Prostate gland (tissue), 2 donors: ENCODE data around the gene TGFB1. TPM values are rescaled to one million over a fixed set of nuclear protein-coding genes. Genes with fewer than 3 reads are reported as not detected.

Source experiments
- DNase-seq: peaks from one replicate; pipeline ENCODE4 v3.0.0-alpha.2; 2019; ENCODE audit warnings: low spot score
- H3K27ac ChIP-seq, 2 donors: fragments of 200-600 bp; sonication (generic); 2 replicates each; pipeline ENCODE4 v1.5.1; 2017 to 2019
- H3K27me3 ChIP-seq: fragments of 200-600 bp; sonication (generic); replicated peaks from 2 replicates; pipeline ENCODE4 v1.5.1; 2019; ENCODE audit not compliant: insufficient read depth
- H3K36me3 ChIP-seq, 2 donors: fragments of 200-600 bp; sonication (generic); 1 replicate in 1 of 2; 2 replicates in 1 of 2; pipeline versions ENCODE4 v1.5.1 to v1.8.1; 2017 to 2019
- H3K4me1 ChIP-seq: fragments of 200-600 bp; sonication (generic); replicated peaks from 2 replicates; pipeline ENCODE4 v1.5.1; 2019
- H3K4me3 ChIP-seq, 2 donors: fragments of 200-600 bp; sonication (generic); 2 replicates each; pipeline ENCODE4 v1.5.1; 2017 to 2019
- H3K9me3 ChIP-seq: fragments of 200-600 bp; sonication (generic); 2 replicates; pipeline ENCODE4 v1.5.1; 2017
- POLR2A ChIP-seq: fragments of 450-650 bp; IDR thresholded peaks from one replicate; pipeline ENCODE4 v1.6.1; 2016; ENCODE audit warnings: antibody characterized with exemption, mild to moderate bottlenecking
- POLR2AphosphoS5 ChIP-seq: sonication (generic); formaldehyde crosslinking; IDR thresholded peaks from one replicate; pipeline ENCODE4 v1.6.1; 2017; ENCODE audit warnings: antibody characterized with exemption
- WGBS: methylation state at CpG from one replicate; pipeline ENCODE4 v1.1.5; 2018; 5-methylcytosine and 5-hydroxymethylcytosine counted together
- intact Hi-C: fragments of 100-400 bp; cut with DNase I; formaldehyde crosslinking; loops from one replicate; pipeline ENCODE4 v1.14.2; 2022
- total RNA-seq, 2 donors: library from RNA; depleted of rRNA; stranded (reverse); fragments of >200 nt; gene quantifications; one replicate each; pipeline ENCODE4 v1.1.0, GENCODE V29; 2016
- TF ChIP-seq, protein P1 (sequence below), 4 experiments: fragments of 200-600 bp in 2 of 4; fragments of 450-650 bp in 2 of 4; sonication (generic) in 2 of 4; IDR thresholded peaks; 1 replicate in 3 of 4; 2 replicates in 1 of 4; pipeline ENCODE4 v1.5.1; 2016 to 2019; ENCODE audit warnings: antibody characterized with exemption in 4 of 4, mild to moderate bottlenecking in 2 of 4, moderate library complexity in 2 of 4

The TGFB1 gene
- total RNA-seq, 2 donors from 2014 or later, result 9.7 to 32.4 TPM

DNA sequence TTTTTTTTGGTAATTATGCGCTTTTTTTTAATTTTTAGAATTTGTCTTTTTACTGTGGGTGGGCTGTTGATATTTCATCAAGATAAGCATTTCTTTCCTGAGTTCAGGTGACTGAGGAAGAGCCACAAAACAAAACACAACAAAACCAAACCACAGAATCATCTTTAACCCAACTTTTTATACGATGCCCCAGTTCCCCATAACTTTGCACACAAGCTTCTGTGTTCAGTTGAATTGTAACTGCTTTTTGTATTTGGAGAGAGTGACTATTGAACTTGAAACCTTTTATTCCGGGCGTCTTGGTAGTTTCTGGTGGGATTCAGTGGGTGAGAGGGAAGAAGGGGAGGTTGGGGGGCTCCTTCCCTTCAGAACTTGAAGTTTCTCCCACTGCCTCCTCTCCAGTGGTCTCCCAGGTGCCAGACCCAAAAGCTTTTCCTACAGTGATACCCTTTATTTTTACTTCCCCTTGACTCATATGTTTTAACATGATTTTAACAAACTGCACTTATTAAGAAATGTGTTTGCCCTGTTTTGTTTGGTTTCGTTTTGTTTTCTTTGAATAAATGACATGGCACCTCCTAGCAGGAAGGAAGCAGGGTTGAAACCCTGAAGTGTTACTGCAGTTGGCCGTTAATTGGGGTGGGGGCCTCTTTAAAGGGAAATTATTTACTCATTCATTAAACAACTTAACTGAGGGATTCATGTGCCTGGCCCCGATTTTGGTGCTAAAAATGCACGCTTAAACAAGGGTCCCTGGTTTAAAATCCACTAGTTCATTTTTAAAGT is 46.4 kb downstream of the TGFB1 start:
- WGBS, result 56% methylated on average over 8 of the region's 8 CpGs
- no peaks in the 10 kb centered on the region for H3K27me3 ChIP-seq
- peak overlapping the region in 1 of 2 donors; percentile 96 for H3K27ac ChIP-seq
- H3K4me3 ChIP-seq, result no peak overlapping the region
- no peaks in the 10 kb centered on the region for H3K9me3 ChIP-seq
- intact Hi-C loops, result loop anchor here (5.0 kb wide), 1 partner anchor 90 kb away; the partner anchor contains the start of gene AXL
- peaks cover 14% of the 10 kb centered on the region for H3K4me1 ChIP-seq
- H3K36me3 ChIP-seq, result peaks cover 19 to 23% of the 10 kb centered on the region in 2 donors
- no peak for DNase-seq
- TF ChIP-seq POLR2A (no peak), POLR2AphosphoS5 (no peak)
- TF ChIP-seq, protein P1, sequence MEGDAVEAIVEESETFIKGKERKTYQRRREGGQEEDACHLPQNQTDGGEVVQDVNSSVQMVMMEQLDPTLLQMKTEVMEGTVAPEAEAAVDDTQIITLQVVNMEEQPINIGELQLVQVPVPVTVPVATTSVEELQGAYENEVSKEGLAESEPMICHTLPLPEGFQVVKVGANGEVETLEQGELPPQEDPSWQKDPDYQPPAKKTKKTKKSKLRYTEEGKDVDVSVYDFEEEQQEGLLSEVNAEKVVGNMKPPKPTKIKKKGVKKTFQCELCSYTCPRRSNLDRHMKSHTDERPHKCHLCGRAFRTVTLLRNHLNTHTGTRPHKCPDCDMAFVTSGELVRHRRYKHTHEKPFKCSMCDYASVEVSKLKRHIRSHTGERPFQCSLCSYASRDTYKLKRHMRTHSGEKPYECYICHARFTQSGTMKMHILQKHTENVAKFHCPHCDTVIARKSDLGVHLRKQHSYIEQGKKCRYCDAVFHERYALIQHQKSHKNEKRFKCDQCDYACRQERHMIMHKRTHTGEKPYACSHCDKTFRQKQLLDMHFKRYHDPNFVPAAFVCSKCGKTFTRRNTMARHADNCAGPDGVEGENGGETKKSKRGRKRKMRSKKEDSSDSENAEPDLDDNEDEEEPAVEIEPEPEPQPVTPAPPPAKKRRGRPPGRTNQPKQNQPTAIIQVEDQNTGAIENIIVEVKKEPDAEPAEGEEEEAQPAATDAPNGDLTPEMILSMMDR (IDR thresholded peaks at IDR 0.05), result no peak

DNA sequence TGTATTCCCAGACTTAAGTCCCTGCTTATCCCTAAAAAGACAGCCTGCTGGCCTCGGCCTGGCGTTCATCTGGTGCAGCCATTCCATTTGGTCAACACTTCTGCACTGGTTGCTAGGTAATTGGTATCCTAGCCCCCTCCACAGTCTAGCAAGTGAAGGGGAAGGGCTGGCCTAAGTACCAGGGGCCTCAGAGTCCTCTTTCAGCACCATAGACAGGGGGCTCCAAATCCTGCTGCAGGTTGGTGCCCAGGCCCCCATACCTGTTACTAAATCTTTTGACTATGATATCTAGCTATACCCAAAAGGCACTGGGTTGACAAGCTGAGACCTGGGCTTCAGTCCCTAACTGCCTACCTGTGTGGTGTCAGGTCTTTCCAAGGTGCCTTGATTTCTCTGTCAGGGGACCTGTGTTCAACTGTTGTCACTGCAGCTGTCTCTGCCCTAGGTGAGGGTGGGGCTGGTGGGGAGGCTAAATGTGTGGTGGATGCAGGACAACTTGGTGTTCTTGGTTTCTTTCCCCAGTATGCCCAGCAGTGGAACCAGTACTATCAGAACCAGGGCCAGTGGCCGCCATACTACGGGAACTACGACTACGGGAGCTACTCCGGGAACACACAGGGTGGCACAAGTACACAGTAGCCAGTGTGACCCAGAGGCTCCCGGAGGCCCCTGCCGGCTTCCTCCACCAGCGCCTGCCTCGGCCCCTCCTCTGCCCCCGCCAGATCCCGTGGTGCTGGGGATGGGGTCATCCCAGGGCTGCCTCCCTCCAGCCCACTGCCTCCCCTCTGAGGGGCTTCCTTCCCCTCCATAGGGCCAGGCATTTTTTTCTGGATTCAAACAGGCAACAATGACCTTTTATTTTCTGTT is 47.6 kb downstream of the TGFB1 start:
- 74% methylated on average over 13 of the region's 13 CpGs for WGBS
- no peak for DNase-seq
- Histone ChIP-seq H3K9me3 (no peaks in the 10 kb centered on the region), H3K27me3 (no peaks in the 10 kb centered on the region), H3K27ac (no peak overlapping the region), H3K36me3 (peaks cover 19 to 23% of the 10 kb centered on the region in 2 donors), H3K4me1 (peaks cover 12% of the 10 kb centered on the region), H3K4me3 (no peak overlapping the region)
- TF ChIP-seq POLR2AphosphoS5 (no peak), POLR2A (no peak)
- TF ChIP-seq, protein P1 (IDR thresholded peaks at IDR 0.05), result no peak
- intact Hi-C loops, result loop anchor here (5.0 kb wide), 1 partner anchor 89 kb away; the partner anchor contains the start of gene AXL

DNA sequence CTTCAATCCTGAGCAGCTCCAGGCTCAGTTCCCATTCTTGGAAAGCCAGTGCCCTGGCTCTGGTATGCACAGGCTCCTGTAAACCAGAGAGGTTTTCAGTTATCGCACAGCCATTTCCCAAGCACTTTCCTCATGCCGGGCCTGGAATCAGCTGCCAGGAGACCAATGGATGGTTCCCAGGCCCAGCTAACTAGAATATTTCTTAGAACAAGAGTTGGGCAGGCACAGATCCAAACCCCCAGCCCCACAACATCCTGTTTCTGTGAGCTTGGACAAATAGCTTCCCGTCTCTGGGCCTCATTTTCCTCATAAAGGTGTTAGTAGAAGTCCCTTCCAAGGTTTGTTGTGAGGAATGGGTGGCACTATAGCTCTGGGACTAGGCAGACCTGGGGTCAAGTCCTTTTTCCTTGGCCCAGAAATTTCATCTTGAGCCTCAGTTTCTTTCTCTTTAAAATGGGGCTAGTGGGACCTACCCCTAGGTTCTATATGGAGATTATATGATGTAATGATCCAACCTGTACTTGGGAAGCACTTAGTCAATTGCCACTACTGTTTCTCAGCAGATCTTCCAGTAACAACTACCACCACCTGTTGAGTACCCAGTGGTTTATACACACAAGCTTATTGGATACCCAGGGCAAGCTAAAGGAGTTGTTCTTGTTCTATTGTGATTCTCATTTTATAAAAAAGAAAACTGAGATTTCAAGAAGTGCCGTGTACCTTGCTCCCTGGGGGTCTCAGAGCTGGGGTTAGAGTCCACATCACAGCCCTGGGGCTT is 48.8 kb downstream of the TGFB1 start:
- intact Hi-C loops, result loop anchor here (5.0 kb wide), 1 partner anchor 88 kb away; the partner anchor contains the start of gene AXL
- WGBS, result 82% methylated on average over 4 of the region's 4 CpGs
- DNase-seq, result no peak

DNA sequence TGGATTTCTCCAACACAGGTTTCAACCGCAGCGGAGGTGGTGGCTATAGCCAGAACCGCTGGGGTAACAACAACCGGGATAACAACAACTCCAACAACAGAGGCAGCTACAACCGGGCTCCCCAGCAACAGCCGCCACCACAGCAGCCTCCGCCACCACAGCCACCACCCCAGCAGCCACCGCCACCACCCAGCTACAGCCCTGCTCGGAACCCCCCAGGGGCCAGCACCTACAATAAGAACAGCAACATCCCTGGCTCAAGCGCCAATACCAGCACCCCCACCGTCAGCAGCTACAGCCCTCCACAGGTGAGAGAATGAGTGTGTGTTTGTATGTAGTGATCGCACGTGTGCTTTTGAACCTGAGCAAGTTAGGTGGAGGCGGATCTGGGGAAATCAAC is 49.8 kb downstream of the TGFB1 start:
- Histone ChIP-seq H3K9me3 (no peaks in the 10 kb centered on the region), H3K36me3 (peaks cover 19 to 28% of the 10 kb centered on the region in 2 donors), H3K27me3 (no peaks in the 10 kb centered on the region), H3K4me3 (no peak overlapping the region), H3K4me1 (peaks cover 2% of the 10 kb centered on the region), H3K27ac (no peak overlapping the region)
- DNase-seq, result no peak
- TF ChIP-seq POLR2A (no peak), POLR2AphosphoS5 (no peak)
- TF ChIP-seq, protein P1 (IDR thresholded peaks at IDR 0.05), result no peak
- 93% methylated on average over 14 of the region's 14 CpGs for WGBS
- intact Hi-C loops, result no loop called here

More for the DNA sequence above, 48.8 kb downstream of the TGFB1 start:
- peaks cover 19 to 28% of the 10 kb centered on the region in 2 donors for H3K36me3 ChIP-seq
- H3K4me1 ChIP-seq, result peaks cover 7% of the 10 kb centered on the region
- no peak for TF ChIP-seq POLR2AphosphoS5
- no peak for TF ChIP-seq POLR2A
- TF ChIP-seq, protein P1 (IDR thresholded peaks at IDR 0.05), result no peak
- no peaks in the 10 kb centered on the region for H3K27me3 ChIP-seq
- H3K27ac ChIP-seq, result no peak overlapping the region
- H3K9me3 ChIP-seq, result no peaks in the 10 kb centered on the region
- H3K4me3 ChIP-seq, result no peak overlapping the region
